HG03565 (cell line): ENCODE data around the gene MIS18A.
"Not testable (repeated sequence)": the region's sequence is repeated elsewhere in the genome, so short reads cannot be mapped to it uniquely, and the experiment has no call there.

Experiments
- ATAC-seq: cut with Tn5 transposase; IDR thresholded peaks from one replicate; pipeline ENCODE4 v1.9.1; 2021; ENCODE audit warnings: mild to moderate bottlenecking, moderate library complexity; ENCODE audit not compliant: unreplicated experiment

MIS18A gene

DNA sequence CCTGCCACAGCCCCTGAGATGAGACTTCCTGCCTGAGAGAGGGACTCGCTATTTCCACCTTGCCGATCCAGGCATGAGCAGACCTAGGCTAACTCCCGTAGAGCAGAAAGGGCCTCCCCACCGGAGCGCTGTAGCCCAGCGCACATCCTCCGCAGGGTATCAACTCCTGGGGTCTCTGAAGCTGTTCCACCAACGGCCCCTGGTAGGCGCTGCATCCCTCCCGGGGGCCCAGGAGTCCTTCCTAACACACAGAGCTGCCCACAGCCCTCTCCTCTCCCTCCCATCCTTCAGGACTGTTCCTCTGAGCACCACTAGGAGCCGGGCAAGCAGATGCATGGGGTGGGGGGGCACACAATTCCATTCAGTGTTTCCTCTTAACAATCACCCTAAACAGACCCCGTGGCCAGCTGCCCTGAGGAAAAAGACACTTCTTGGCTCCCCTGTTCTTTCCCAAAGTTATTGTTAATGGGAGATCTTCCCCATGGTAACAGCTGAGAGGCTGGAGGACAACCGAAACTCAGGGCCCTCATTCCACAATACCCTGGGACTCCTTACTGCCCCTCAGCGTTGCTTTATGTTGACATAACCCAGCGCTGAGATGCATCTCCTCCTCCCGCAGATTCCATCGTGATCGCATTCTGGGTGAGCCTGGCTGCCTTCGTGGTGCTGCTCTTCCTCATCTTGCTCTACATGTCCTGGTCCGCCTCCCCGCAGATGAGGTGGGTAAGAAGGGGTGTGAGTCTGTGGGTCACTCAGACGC lies 27.4 kb upstream of the MIS18A start:
- ATAC-seq: no peak

DNA sequence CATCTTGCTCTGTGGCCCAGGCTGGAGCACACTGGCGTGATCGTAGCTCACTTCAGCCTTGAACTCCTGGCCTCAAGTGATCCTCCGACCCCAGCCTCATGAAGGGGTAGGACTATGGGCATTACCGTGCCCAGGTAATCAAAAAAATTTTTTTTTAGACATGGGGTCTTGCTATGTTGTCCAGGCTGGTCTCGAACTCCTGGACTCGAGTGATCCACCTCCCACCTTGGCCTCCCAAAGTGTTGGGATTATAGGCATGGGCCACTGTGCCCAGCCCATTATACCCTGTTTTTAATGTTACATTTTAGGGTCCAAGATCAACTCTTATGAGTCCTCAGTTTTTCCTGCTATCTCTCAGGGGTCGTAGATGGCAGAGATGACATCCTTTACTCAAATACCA lies 26.1 kb upstream of the MIS18A start:
- ATAC-seq: no peak

DNA sequence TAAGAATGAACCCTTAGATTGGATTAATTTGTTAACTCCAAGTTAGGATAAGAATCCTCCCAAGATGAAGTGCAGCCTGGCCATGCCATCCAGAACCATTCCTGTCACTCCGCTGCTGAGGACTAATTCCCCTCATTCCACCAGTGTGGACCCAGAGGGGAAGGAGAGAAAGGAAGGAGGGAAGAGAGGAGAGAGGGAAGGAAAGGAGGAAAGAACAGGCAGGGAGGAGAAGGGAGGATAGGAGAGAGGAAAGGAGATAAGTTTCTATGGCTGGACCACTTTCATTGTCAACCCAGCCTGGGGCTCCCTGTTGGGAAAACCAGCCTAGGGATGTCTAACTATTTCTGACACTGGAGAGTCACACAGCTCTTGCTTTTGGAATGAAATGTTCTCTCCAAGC lies 24.5 kb upstream of the MIS18A start:
- no peak for ATAC-seq

DNA sequence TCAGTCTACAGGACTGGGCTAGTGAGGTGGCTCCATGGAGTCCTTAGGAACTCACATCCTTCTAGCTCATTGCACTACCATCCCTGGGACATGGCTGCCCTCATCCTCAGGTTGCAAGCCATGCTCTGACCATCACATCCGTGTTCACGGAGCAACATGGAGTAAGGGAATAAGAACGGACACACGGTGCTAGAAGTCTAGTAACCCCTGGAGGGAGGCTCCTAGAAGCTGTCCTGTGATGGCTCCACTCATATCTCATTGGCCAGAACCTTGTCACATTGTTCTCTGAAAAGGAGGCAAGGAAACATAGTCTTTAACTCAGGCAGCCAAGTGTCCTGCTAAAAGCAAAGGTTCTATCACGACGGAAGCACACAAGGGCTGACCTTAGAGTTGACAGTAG lies 23.7 kb upstream of the MIS18A start:
- no peak for ATAC-seq

DNA sequence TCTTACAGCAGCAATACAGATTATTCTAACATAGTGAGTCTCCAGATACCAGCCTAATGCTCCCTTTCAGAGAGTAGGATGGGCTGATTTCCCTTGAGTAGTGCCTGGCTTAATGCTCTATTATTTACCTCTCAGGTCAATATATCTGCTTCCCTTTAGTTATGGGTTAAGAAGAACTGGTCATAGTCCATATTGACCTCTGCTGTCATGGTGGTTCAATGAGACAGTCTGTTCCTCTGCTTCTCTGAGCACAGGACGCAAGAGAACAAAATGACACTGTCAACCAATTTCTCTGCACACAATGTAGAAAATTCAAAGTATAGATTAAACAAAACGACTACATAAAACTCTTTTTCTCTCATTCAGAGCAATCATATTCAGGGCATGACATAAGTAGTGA lies 22.7 kb upstream of the MIS18A start:
- ATAC-seq: no peak

DNA sequence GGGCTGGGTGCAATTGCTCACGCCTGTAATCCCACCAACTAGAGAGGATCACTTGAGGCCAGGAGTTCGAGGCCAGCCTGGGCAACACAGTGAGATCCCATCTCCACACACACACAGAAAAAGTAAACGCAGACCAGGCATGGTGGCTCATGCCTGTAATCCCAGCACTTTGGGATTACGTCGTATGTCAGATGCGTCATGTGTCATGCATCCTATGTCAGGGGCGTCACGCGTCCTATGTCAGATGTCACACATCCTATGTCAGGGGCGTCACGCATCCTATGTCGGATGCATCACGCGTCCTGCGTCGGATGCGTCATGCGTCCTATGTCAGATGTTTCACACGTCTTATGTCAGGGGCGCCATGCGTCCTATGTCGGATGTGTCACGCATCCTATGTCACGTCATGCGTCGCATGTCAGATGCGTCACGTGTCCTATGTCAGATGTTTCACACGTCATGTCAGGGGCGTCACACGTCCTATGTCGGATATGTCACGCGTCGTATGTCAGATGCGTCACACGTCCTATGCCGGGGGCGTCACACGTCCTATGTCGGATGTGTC lies 21.4 kb upstream of the MIS18A start:
- ATAC-seq: no peak

DNA sequence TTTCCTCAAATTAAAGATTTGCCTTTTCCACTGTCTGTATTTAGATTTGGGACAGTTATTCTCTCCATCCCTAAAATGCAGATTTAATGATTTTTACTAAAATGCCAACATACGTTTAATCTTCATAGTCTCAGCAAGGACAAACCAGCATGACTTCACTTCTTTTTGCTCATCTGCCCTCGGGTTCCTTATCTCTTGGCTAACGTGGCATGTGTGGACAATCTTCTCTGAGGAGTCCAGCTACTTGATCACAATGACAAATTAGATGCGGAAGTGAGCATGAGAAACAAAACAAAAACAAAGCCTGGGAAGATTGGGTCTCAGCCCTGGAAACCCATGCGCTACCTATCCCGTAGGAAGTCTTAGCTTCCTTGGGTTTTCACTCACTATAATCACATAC lies 20.8 kb upstream of the MIS18A start:
- no peak for ATAC-seq

DNA sequence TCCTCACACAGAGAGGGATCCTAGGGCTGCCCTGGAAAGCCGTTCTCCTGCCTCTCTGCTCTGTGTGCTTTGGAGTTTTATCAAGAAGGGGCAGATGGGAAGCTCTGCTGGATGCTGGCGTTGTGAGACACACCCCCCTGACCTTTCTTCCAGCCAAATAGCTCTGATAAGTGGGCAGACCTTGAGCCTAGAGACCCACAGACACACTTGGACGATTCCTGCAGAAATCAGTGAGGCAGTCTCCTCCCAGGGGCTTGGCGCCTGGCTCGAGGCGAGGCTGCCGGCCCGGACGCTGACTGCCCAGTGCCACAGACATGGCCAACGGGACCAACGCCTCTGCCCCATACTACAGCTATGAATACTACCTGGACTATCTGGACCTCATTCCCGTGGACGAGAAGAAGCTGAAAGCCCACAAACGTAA lies 19.8 kb upstream of the MIS18A start, which contains the start of gene MRAP:
MRAP (plus strand) TSS at position 198 of the 424 bp plus-strand sequence; CDS start at position 315, 117 bp downstream.
- ATAC-seq: no peak

DNA sequence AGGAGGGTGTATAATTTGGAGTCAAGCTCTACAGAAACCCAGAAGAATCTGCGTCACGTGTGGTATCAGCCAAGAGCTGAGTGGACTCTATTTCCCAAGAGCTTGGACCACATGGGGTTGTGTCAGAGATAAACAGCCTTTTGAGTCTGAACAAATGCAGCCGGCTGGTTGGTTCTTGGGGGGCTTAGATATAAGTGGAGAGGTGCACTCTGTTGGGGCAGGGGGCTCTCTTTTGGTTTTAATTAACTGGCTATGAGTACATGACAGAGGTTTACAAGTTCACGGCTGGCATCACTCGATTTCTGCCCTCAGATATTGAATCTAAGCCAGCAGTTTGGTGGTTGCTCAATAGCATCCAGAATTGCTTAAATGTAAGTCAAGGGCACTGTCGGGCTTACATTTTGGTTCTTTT lies 19.3 kb upstream of the MIS18A start:
- no peak for ATAC-seq

DNA sequence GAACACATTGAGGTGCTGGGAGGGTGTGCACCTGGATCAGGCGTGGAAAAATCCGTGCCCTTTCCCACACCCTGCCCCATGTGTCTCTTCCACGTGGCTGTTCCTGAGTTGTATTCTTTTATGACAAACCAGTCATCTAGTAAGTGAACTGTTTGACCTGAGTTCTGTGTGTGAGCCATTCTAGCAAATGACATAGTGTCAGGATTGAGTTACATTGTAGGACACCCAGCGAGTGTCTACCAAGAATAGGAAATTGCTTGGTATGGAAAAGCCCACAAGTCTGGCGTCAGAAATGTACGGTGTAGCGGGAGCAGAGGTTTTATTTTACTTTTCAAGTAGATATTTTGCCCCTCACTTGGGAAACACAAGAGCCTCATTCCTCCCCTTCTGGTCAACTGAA lies 18.6 kb upstream of the MIS18A start:
- no peak for ATAC-seq

DNA sequence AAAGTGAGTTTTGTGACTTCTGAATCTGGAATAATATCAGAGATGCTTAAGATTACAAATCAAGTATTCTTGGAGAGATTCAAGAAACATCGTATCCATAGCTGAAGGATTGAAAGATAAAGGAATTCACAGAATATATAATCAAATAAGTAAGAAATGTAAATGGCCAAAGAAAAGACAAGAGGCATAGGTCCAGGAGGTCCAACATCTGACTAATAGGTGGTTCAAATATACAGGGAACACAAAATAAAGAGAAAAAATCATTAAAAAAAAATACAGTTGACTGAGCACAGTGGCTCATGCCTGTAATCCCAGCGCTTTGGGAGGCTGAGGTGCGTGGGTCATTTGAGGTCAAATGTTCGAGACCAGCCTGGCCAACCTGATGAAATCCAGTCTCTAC lies 6.6 kb upstream of the MIS18A start:
- ATAC-seq: no peak

DNA sequence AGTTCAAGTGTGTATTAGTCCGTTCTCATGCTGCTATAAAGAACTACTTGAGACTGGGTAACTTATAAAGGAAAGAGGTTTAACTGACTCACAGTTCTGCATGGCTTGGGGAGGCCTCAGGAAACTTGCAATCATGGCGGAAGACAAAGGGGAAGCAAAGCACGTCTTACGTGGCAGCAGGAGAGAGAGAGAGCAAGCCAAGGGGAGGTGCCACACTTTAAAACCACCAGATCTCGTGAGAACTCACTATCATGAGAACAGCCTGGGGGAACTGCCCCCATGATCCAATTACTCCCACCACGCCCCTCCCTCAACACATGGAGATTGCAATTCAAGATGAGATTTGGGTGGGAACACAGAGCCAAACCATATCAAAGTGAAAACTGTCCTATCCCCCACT lies 4.1 kb upstream of the MIS18A start:
- no peak for ATAC-seq

DNA sequence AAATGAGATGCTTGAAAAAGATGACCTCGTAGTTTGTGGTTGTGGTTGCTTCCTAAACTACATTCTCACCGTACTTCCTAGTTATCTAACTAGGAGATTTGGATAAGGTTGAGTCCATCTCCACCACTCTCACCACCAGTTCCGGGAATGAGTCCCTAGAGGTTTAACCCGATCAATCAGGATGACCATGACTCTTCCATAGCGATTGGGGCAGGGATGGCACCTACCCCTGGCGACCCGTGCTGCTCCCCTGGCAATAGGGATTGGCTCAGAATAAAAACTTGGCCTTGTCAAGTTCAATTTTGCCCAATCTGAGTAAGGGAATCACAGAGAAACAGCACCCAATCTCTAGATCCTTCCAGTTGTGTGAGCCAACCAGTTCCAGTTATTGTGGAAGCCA lies 2.7 kb upstream of the MIS18A start:
- no peak for ATAC-seq

DNA sequence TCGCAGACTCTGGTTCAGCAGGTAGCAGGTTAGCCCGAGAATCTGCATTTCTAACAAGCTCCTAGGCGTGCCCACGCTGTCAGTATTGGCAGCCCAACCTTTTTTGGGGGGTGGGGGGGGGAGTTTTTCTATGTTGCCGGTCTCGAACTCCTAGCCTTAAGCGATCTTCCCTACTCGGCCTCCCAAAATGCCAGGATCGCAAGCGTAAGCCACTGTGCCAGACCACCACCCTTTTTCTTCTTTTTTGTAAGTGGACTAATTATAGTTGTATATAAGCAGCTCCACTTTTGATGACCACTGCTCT lies 480 bp upstream of the MIS18A start:
- no peak for ATAC-seq

DNA sequence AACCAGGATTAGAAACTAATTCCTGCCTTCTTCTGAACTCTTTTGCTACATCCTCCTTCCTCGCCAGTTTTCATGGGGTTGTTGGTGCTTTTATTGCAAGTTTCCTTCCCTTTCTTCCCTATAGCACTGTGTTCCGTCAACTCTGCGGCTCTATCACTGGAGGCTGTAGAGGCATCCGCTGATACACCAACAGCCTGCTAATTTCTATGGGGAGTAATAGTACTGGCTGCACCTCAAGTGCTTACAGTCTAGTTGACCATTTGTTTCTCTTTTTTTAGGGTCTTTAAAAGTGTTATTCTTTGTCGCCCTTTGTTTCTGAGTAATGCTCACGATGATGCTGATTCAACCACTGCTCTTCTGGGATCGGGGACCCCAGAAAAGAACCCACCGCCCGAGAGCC lies 746 bp downstream of the MIS18A start:
- ATAC-seq: no peak

DNA sequence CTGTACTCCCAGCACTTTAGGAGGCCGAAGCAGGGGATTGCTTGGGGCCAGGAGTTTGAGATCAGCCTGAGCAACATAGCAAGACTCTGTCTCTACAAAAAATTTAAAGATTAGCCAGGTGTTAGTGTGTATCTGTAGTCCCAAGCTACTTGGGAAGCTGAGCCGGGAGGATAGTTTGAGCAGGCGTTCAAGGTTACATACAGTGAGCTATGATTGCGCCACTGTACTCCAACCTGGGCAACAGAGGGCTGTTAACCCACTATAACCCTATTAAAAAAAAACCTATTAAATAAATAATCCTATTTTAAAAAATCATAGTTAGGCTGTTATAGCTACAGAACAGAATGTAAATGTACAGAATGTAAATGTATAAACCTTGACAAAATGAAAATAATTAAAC lies 2.2 kb downstream of the MIS18A start:
- no peak for ATAC-seq

DNA sequence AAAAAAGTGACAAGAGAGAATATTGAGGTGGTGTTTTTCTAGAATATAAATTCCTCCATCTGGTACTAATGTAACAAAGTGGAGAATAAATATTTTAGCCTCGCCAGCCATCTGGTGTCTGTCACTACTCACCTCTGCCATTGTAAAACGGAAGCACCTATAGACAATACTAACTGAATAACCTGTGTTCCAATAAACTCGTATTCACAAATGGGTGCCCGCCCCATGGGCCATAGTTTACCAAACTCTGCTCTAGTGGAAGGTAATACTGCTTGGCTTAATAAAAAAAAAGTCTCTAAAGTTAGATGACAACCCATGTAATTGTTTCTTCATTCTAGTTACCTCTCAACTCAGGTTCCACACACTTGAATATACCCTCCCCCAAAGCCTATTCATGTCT lies 8.1 kb downstream of the MIS18A start:
- ATAC-seq: no peak

DNA sequence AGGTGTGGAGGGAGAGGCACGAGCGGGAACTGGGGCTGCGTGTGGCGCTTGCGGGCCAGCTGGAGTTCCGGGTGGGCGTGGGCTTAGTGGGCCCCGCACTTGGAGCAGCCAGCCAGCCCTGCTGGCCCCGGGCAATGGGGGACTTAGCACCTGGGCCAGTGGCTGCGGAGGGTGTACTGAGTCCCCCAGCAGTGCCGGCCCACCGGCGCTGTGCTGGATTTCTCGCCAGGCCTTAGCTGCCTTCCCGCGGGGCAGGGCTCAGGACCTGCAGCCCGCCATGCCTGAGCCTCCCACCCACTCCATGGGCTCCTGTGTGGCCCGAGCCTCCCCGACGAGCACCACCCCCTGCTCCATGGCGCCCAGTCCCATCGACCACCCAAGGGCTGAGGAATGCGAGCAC lies 13.5 kb downstream of the MIS18A start:
- ATAC-seq: not testable (repeated sequence)

DNA sequence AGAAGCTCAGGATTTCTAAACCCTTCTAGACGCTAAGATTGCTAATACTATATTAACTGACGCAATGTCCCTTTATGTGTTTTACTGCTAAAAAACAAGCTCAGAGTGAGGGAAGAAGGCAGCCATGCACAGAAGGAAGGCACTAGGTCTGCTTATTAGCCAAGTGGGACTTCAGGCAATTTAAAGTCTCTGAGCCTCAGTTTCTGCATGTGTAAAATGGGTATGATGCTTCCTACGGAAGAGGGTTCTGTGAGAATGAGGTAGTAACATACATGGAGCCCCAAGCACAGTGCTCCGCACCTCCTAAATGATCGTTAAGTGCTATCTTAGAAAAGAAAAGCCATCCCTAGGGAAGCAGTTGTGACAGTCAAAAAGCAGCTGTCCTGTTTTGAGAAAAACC lies 16.9 kb downstream of the MIS18A start:
- ATAC-seq: no peak

DNA sequence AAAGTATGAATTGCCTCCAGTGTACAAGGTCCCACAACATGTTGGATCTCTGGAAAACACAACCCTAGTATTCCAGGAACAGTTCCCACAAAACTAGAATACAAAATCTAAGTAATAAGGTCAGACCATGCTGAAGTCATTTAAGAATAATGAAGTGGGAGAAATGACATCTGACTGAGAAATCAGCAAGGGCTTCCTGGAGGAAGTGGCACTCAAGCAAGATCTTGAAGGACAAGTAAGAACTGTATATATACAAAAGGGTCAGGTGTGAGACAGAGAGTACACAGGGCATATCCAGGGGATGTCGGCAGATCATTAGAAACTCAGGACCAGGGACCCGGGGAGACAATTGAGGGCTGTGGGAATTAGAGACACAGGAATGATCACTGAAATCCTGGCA lies 18.7 kb downstream of the MIS18A start:
- no peak for ATAC-seq

DNA sequence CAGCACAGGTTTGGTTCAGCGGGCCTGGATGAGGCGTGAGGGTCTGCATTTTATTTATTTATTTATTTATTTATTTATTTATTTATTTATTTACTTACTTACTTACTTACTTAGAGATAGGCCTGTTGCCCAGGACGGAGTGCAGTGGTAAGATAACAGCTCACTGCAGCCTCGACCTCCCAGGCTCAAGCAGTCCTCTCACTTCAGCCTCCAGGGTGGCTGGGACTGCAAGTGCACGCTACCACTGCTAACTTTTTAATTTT lies 20.1 kb downstream of the MIS18A start:
- not testable (repeated sequence) for ATAC-seq

DNA sequence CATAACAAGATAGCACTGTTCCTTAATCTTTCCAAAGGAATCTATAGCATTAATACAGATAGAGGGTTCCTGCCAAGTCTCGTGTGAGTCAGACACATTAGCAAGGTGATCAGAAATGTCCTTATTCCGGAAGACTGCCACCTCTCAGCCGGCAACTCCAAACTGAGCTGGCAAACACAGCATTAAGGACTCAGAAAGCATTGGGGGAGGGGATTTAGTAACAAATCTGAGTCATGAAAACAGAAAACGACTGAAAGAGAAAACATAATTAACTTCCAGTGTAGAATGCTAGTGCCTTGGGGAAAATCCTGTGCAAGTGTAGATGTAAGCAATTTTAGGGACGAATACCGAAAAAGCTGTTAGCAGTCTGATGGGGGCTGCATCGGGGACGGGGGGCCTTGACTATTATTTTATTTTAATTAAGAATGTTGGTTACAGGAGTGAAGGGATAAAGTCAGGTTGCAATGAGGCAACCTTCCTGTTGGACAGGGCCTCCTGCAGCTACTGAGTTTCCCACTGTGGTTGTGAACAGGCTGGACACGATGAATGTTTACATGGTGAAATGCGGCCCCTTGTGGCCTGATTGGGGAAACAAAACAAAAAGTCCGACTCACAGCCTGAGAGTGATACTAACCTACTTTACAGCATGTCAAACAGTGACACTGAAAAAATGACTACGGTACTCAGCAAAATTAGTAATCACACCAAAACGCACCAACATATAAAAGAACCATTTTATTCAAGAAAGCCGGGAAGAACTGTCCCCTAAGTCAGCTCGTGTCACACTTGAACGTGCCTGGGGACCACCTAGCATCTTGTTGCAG lies 20.7 kb downstream of the MIS18A start:
- peak; percentile 69 for ATAC-seq
